Fibroblast of the conjunctiva (primary cell): ENCODE measurements around the gene HOXC10.

Source experiments
- DNase-seq: peaks from one replicate; pipeline ENCODE4 v3.0.0-alpha.2; 2010; ENCODE audit warnings: low read depth

Gene HOXC10

DNA sequence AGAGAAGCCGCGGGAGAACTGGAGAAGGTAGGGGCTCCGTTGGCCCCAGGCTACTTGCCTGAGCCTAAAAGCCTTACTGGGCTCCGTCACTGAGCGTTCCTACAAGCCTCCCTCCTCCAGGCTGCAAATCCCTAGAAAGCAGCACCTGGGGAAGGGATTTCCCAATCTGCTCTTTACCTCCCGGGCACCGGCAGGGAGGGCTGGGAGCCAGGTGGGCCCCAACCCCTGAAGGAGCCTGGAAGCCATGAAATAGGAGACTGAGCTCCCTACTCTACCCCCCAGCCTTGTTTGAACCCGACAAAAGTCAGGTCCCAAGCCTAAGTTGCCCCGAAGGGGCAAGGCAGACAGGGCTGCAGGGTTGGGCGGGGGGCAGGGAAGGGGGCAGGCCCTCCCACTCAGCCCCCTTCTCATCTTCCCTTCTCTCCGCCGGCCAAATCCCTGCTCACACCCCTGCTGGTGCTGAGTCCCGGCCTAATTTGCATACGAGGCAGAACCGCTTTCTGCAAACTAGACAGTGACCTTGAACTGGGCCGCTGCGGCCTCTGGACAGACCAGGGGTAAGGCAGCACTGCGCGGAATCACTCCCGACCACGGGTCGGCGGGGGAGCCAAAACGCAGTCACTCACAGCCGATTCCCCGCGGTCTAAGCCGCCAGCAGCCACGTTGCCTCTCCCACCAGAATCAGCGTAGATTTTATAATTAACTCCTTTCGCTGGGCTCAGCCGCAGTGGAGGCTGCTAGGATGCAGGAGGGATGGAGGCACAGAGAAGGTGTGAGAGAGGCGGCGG is 34.0 kb upstream of the HOXC10 start:
- no peak for DNase-seq

DNA sequence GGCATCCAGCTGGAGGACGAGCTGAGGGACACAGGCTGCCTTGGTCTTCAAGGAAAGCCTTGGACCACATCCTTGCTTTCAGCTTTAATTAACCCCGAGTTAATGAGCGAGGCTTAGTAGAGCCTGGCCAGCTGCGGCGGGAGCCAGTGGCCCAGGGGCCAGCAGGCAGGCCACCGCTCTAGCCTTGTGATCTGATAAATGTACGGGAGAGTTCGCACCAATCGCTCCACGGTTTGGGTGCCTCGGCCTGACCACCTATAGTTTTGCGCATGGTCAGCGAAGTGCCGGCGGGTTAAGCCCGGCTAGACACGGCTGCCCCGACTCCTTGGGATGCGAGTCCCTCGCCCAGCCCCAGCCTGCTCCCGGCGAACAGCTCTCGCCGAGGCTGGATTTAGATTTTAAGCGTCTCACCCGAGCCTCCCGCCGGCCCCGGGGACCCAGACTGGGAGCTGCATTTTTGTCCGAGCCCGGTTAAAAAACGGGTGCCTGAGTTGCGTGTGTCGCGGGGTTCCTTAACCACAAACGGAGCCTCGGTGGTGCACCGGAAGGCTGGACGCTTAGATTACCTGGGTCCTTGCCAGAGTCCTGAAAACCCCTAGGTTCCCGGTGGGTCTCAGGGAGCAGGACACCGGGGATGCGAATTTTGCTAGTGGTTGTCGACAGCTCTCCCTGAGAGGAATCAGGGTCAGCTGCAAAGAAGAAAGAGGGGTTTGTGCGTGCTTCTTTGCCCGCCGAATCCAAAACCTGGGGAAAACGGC is 33.2 kb upstream of the HOXC10 start:
- DNase-seq: no peak

DNA sequence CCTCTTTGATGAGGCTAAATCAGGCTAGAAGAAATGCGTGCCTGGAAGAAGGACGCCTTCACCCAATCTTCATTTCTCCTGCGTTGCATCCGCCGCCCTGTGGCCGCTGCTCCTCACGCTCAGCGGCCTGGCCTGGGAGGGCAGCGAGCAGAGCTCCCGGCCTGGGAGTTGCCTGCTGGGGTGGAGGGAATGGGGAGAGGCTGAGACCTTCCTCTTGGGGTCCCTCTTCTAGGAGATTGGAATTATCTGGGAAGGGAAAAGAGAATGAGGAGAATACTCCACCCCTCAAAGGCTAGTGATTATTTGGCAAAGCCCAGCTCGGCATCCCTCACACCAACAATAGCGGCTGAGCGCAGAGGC is 32.6 kb upstream of the HOXC10 start:
- no peak for DNase-seq

DNA sequence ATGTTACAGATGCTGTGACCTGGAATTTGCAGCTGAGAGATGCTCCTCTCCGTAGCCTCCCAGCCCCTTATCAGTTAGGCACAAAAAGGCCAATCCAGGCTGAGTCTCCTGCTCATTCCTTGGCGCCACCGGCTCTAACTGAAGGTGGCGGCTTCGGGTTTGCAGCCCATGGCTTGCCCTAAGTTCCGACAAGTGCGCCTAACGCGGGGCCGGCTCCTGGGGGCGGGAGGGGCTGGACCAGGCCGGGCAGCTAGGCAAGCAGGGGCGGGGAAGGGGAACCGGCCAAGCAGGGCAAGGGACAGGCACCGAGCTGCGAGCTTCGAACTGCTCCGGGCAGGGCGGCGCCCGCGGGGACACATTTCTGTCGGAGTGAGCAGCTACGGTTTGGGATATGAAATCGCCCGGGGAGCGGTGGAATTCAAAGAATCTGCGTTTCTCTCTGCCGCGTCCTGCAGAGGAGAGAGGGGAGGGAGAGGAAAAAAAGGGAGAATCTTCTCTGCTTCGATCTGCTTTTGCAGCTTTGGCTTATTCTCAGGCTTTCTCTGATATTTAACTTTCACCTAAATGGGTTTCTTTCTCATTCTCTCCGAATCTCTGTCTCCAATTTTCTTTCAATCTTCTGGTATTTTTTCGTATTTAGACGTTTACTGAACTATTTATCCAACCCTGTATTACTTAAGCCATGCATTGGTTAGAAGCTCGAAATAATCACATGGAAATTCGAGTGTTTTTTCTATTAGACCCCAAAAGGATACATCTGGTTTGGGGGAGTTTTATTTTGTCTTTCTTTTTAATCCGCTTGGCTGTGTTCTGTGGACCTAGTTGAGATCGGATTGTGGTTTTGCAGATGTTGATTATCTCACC is 31.8 kb upstream of the HOXC10 start:
- DNase-seq: no peak

DNA sequence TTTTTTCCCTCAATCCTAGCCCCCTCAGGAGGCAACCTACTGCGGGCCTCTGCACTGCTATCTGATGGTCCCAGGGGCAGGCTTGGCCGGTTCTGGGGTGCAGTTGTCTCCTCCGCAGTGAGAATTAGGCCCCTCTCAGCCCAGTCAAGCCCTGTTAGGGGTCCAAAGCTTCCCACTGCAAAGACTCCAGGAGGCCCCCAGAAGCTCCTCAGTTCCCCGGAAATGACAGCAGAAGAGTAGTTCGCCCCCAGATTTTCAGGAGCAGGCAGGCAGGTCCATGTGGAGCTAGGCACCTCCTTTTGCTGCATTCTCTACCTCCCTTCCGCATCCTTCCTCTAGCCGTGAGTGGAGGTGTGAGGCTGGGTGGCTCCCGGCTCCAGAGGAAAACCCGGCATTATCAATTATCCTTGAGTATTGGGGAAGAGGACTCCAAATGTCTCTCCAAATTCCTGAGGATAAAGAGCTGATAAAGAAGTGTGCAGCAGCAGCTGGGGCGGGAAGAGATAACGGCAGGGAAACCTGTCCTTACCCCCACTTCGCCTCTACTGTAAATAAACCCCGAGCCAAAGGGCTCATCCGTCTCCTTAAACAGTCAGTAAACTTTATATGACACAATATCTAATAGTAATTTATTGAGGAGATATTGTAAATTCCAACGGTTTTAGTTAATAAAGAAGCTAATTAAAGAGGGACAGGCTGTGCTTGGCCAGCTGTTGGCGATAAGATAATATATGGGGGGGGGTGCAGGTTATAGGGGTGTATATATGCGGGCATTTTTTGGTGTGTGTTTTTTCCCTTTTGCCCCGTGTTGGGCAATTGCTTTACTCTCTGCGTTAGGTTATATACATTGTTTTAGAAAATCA is 30.9 kb upstream of the HOXC10 start:
- DNase-seq: no peak

DNA sequence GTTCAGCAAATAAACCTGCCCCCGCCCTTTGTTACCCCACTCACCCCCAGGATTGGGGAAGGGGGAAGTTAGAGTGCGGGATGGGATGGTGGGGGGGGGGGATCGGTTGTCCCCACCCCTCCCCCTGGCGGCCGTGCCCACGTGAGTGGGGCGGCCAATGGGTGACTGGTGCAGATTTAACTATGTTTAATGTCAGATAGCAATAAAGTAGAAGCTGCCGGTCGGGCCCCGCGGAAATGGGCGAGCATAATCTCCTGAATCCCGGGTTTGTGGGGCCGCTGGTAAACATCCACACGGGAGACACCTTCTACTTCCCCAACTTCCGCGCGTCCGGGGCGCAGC is 30.3 kb upstream of the HOXC10 start, which contains the start of gene HOXC12:
HOXC12 (plus strand) TSS at position 210 of the 342 bp plus-strand sequence; CDS start at position 237, 27 bp downstream.
- DNase-seq: no peak

DNA sequence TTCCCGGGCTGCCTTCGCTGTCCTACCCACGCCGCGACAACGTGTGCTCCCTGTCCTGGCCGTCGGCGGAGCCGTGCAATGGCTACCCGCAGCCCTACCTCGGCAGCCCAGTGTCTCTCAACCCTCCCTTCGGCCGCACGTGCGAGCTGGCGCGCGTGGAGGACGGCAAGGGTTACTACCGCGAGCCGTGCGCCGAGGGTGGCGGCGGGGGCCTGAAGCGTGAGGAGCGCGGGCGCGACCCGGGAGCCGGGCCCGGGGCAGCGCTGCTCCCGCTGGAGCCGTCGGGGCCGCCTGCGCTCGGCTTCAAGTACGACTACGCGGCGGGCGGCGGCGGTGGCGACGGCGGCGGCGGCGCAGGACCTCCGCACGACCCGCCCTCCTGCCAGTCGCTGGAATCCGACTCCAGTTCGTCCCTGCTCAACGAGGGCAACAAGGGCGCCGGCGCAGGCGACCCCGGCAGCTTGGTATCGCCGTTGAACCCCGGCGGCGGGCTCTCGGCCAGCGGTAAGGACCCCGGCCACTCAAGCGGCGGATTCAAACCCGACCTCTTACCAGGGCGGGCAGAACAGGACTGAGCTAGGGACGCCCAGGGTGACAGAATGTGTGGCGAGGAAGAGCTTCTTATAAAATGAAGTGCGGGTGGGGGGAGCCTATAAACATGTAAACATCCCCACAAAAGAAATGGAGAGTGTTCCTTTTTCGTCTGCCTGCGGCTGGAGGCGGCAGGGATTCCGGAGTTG is 29.7 kb upstream of the HOXC10 start:
- no peak for DNase-seq

DNA sequence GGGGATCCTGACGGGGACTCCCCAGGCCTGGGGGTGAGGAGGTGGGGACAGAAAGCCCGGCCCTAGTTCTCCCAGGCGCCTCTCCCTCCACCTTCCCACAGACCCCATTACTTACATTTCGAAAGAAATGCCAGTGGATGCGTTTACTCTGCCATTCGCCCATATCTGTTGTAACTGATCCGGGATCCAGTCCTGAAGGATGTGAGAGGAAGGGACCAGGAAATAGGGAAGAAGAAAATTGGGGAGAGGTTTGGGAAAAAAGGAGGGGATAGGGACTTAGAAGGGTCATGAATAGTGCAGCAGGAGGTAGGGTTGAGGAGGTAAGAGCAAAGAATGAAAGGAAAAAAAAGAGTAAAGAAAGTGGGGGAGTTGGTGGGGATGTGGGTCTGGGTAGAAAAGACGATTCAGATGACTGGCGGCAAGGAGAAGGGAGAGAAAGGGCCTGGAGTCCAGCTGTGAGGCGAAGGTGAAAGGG is 29.1 kb upstream of the HOXC10 start:
- DNase-seq: no peak

DNA sequence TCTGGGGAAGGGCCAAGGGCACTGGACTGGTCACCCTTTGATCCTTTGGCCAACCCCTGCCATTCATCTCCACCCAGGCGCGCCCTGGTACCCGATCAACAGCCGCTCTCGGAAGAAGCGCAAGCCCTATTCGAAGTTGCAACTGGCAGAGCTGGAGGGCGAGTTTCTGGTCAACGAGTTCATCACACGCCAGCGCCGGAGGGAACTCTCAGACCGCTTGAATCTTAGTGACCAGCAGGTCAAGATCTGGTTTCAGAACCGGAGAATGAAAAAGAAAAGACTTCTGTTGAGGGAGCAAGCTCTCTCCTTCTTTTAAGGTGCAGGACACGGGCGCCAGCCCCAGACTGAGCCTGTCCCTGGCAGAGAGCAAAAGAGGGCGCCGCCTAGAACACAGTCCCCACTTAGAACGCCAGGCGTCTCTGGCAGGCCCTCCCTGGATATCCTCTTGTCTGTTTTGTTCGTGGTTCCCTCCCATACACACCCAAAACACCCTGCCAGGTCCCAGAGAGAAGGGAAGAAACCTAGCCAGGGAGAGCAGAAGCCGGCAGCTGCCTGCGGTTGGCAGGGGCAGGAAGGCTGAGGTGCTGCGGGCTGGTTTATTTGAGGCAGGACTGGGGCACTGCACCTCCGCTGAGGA is 28.6 kb upstream of the HOXC10 start:
- DNase-seq: no peak

DNA sequence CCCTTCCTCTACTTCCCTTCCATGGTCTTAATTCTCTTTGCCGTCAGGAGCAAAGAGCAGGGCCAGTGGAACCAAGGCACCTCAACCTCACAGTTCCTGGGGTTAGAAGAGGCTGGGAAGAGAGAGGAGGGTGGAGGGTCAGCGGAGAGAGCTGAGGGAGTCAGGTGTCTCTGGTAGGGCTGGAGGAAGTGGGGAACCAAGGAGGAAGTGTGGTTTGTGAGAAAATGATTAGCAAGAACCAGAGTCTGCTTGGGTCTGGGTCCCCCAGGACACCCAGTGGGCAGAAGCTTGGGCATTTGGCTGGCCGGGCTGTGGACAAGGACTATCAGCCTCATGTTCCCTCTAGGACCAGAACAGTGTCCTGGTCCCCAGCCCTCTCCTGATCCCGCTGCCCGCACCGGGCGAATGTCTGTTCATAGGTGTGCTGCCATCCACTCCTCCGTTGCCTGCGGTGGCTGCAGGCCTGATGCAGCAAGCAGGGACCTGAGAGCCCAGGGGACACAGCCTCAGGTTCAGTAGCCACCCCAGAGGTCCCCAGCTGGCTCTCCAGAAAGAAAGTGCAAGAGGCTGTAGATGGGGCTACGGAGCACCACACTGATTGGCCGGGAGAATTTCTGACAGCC is 27.9 kb upstream of the HOXC10 start:
- no peak for DNase-seq

DNA sequence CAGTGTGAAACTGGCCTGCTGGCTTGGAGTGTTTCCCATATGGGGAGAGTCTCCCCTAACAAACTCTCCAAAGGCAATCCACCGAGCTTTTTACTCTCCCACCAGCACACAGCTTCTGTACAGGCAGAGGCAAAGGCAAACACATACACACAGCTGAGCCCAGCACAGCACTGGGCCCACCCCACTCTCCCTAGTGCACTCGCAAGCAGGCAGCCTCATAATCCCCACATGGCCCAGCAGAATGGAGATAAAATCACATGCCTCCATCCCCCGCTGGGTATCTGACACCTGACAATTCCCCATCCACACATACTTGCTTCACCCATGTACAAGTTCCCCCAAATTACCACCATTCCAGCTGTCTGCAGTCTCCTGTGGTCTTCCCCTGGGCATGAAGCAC is 26.8 kb upstream of the HOXC10 start:
- no peak for DNase-seq

DNA sequence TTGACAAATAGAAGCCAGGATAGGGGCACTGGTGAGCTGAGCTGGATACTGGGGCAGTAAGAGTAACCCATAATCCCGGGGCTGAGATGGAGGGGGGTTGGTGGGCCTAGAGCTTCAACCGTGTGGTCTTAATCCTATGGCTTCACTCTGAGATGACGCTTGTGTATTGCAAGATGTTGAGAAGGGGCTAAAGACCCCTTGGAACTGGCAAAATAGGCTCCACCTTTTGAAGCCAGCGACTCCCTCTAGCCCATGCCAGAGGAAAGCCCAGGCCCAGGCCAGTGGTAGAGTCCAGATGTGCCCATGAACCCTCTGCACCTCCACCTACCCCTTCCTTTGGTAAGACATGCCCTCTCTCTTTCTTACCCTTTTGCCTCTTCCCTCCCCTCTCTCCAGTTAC is 25.6 kb upstream of the HOXC10 start:
- no peak for DNase-seq

DNA sequence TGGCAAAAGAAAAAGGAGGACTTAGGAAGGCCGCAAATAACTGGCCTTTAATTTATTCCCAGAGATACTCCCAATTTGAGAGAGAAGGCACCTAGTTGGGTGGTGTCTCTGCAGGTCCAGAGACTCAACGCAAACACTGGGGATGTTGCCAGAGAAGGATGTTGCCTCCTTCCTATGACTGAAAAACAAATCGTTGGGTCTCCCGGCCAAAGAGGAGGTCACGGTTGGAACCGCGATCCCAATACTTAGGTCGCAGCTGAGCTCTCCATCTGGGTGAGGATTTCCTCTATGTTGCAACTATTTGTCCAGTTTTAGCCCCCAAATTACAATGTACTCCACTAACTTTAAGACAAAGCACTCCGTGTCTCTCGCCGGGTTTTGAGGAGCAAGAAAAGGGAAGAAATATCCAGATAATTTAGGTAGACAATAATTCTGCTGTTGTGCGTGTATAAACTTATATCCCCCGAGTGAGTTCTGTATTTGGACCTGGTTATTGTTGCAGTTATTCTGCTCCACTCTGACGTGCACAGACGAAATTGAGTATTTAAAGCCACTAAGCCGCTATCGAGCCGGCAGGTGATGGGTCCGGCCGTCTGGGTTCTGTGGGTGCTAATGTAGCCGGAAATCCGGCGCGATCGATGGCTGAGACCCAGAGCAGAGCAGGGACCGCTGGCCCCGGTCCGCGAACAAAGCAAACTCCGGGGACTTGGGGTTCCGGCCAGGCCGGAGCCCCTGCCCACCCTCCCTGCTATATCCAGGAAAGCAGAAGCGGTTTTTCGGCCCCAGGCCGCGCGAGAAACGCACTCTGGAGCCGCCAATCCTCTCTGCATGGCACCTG is 24.5 kb upstream of the HOXC10 start:
- DNase-seq: no peak

DNA sequence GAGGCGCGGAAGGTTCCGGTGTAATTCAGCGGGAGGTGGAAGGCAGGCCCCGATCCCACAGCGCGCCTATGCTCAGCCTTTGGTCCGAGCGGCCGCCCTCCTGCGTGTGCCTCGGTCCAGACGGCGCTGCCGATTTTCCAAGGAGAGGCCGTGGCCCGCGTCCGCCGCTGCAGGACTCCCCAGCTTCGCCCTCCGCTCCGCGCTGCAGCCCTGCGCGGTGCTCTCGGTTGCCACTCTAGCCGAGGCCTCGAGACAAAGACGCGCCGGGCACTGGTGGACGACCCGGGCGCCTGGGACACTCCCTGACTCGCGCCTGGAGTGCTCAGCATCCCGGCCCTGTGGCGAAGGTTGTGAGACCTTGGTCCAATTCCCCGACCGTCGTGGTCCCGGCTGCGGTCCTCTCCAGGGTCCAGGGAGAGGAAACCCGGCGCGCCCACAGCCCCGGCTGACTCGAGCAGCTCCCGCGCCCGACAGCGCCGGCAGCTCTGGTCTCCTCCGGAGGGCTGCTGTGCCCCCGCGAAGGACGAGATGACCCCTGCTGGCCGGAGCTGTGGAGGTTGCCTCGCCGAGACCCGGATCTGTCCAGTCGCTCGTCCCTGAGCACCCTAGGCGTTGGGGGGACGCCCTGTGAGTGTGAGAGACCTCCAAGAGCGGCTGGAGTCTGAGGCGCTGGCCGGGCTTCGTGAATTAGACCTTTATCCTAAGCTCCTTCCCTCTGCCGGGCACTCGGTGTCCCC is 23.8 kb upstream of the HOXC10 start:
- DNase-seq: no peak

DNA sequence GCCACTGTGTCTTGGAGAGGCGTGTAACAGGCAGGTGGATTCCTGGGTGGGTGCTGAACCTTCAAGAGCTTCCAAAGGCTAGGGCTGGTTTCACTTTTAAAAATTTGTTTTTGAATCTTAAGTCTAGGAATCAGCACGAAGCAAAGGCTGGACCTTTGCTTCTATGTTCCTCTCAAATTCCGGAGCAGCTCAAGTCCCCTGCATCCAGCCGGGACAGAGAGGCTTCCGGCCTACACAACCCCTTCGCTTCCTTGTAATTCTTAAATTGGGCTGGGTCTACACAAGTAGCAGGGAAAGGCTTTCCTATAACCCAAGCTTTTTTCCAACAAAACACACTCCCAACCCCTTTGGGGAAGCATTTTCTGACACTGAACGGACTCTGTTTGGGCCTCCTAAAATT is 21.9 kb upstream of the HOXC10 start:
- no peak for DNase-seq

DNA sequence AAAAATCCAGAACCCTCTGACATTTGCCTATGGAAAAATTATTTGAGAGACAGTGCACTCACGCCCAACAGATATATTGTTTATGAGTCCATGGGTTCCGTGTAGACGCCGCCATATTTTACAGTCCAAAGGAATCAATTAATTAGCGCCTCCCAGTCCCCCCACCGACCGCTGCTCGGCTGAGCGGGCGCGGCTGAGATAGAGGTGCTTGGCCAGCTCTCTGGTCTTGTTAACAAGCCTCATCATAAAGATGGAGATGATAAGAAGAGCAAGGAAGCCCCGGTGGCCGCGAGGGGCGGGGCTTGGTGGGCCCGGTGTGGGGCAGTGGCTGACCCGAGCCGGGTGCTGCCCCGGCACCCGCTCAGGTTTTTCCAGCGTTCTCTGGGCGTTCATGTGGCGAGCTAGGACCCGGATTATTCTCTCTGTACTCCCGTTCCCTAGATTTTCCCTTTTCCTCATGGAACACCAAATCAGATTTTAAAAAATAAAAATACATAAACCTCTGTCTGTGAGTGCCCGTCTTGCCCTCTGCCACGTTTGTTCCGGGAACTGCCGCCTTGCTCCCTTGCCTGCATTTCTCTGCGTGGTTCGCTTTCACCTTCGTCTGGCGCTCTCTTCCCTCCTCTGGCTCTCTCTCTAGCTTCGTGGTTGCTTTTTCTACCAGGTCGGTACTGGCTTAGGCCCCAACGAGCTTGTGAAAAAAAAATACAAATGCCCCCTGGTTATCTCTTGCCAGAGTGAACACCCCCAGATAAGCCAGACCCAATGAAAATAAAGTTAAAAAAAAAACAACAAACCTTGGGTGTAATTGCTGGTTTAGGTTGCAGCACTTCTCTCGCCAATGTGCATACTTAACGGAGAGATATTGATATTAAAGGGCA is 21.3 kb upstream of the HOXC10 start:
- no peak for DNase-seq

DNA sequence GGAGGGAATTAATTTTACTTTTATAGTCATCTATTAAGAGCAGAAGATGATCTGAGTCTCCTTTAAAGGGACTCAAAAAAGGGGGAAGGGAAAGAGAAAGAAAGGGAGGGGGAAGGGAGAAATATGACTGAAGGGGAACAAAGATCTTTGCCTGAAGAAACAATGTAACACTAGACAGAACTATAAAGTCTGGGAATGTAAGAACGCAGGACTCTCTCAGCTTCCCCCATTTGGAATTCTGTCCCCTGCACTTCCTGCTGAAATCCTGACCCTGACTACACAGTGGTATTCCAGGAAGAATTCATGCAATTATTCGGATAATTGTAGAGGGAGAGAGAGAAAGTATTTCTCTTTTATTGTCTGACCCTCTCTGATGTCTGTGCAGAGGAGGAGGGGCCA is 20.6 kb upstream of the HOXC10 start:
- DNase-seq: no peak
